SK-N-SH (cell line): ENCODE data around the gene ENTHD1. TPM values are rescaled to one million over a fixed set of nuclear protein-coding genes. Genes with fewer than 3 reads are reported as not detected.

ENCODE experiments used
- CTCF ChIA-PET: fragments of 300-600, 350-600 bp; formaldehyde crosslinking; extraction: SDS; loops from one replicate; lab custom pipeline; 2021; lab: Yijun Ruan, JAX
- POLR2A ChIA-PET: fragments of 350-600 bp; sonication (Branson Sonifier 250); formaldehyde crosslinking; extraction: SDS; loops from one replicate; lab custom pipeline; 2020; ENCODE audit warnings: antibody characterized with exemption, inconsistent platforms; lab: Yijun Ruan, JAX
- DNase-seq: peaks from one replicate; pipeline ENCODE4 v3.0.0; 2012
- H2AFZ ChIP-seq: fragments of 200-600 bp; sonication (generic); 2 replicates; pipeline ENCODE4 v1.8.1; 2016; ENCODE audit warnings: antibody characterized with exemption, mild to moderate bottlenecking, low read depth
- H3F3A ChIP-seq: fragments of 200-600 bp; sonication (generic); replicated peaks from 2 replicates; pipeline ENCODE3; 2016; ENCODE audit warnings: antibody characterized with exemption, mild to moderate bottlenecking; ENCODE audit not compliant: insufficient read depth
- H3K27ac ChIP-seq, 2 experiments: fragments of 200-500 bp in 1 of 2; fragments of 200-600 bp in 1 of 2; sonication (Bioruptor generic) in 1 of 2; sonication (generic), shearing (Covaris generic) in 1 of 2; 2 replicates each; pipeline versions ENCODE4 v1.5.1 to v1.6.1; 2014 to 2016; ENCODE audit warnings: low read depth in 2 of 2, inconsistent platforms in 1 of 2, low read length in 1 of 2, mild to moderate bottlenecking in 1 of 2, mixed read lengths in 1 of 2
- H3K27me3 ChIP-seq: fragments of 200-600 bp; sonication (generic), shearing (Covaris generic); 2 replicates; pipeline ENCODE4 v1.6.1; 2016; ENCODE audit warnings: mixed run types; ENCODE audit not compliant: insufficient read depth
- H3K36me3 ChIP-seq, 2 experiments: fragments of 200-500 bp in 1 of 2; fragments of 200-600 bp in 1 of 2; sonication (Bioruptor generic) in 1 of 2; sonication (generic) in 1 of 2; replicated peaks in 1 of 2; 2 replicates each; pipeline versions ENCODE3 to v1.5.1; 2014 to 2016; ENCODE audit warnings: low read length in 1 of 2, mild to moderate bottlenecking in 1 of 2; ENCODE audit not compliant: insufficient read depth in 2 of 2, control insufficient read depth in 1 of 2
- H3K4me1 ChIP-seq, 2 experiments: fragments of 200-500 bp in 1 of 2; fragments of 200-600 bp in 1 of 2; sonication (Bioruptor generic) in 1 of 2; sonication (generic), shearing (Covaris generic) in 1 of 2; 2 replicates each; pipeline versions ENCODE4 v1.5.1 to v1.6.1; 2014 to 2016; ENCODE audit warnings: low read depth in 1 of 2, low read length in 1 of 2, mixed run types in 1 of 2; ENCODE audit not compliant: insufficient read depth in 2 of 2, control insufficient read depth in 1 of 2
- H3K4me2 ChIP-seq: fragments of 200-600 bp; sonication (generic), shearing (Covaris generic); 2 replicates; pipeline ENCODE4 v1.6.1; 2017; ENCODE audit warnings: mixed run types
- H3K4me3 ChIP-seq, 2 experiments: fragments of 200-500 bp in 1 of 2; fragments of 200-600 bp in 1 of 2; sonication (Bioruptor generic) in 1 of 2; sonication (generic), shearing (Covaris generic) in 1 of 2; 2 replicates each; pipeline versions ENCODE4 v1.5.1 to v1.8.1; 2014 to 2016; ENCODE audit warnings: low read depth in 2 of 2, inconsistent platforms in 1 of 2, low read length in 1 of 2, mild to moderate bottlenecking in 1 of 2, mixed read lengths in 1 of 2, moderate library complexity in 1 of 2
- H3K79me2 ChIP-seq: fragments of 200-600 bp; sonication (generic); 2 replicates; pipeline ENCODE4 v1.8.1; 2017; ENCODE audit warnings: mild to moderate bottlenecking; ENCODE audit not compliant: insufficient read depth
- H3K9ac ChIP-seq: fragments of 200-600 bp; sonication (generic); 2 replicates; pipeline ENCODE4 v1.6.1; 2017; ENCODE audit warnings: mixed run types
- H3K9me2 ChIP-seq: fragments of 200-600 bp; sonication (generic); 2 replicates; pipeline ENCODE4 v1.6.1; 2017; ENCODE audit warnings: mixed run types
- H3K9me3 ChIP-seq: fragments of 200-600 bp; sonication (generic); 2 replicates; pipeline ENCODE4 v1.6.1; 2017; ENCODE audit warnings: mixed run types, mild to moderate bottlenecking, moderate library complexity
- H4K20me1 ChIP-seq: fragments of 200-600 bp; sonication (generic); 2 replicates; pipeline ENCODE4 v1.6.1; 2017; ENCODE audit warnings: mild to moderate bottlenecking, mixed run types; ENCODE audit not compliant: insufficient read depth
- CTCF ChIP-seq: fragments of 200-600 bp; sonication (generic); IDR thresholded peaks from 2 replicates; pipeline ENCODE4 v1.6.1; 2017; ENCODE audit warnings: antibody characterized with exemption, mild to moderate bottlenecking, moderate library complexity
- ELF1 ChIP-seq: IDR thresholded peaks from 2 replicates; pipeline ENCODE4 v1.4.0; 2012
- FOSL2 ChIP-seq: IDR thresholded peaks from 2 replicates; pipeline ENCODE4 v1.4.0; 2012; ENCODE audit warnings: low read depth, mild to moderate bottlenecking, moderate library complexity, borderline replicate concordance
- FOXM1 ChIP-seq: IDR thresholded peaks from 2 replicates; pipeline ENCODE4 v1.4.0; 2012; ENCODE audit warnings: low read depth, mild to moderate bottlenecking
- GABPA ChIP-seq: IDR thresholded peaks from 2 replicates; pipeline ENCODE4 v1.4.0; 2012; ENCODE audit warnings: low read depth, mild to moderate bottlenecking
- MEF2A ChIP-seq: IDR thresholded peaks from 2 replicates; pipeline ENCODE4 v1.4.0; 2012; ENCODE audit warnings: low read depth, borderline replicate concordance
- NFIC ChIP-seq: IDR thresholded peaks from 2 replicates; pipeline ENCODE4 v1.4.0; 2012; ENCODE audit warnings: borderline replicate concordance
- RAD21 ChIP-seq: IDR thresholded peaks from 2 replicates; pipeline ENCODE4 v1.6.1; 2012; ENCODE audit warnings: mild to moderate bottlenecking, low read length
- RCOR1 ChIP-seq: fragments of 150-350 bp; IDR thresholded peaks from 2 replicates; pipeline ENCODE4 v1.6.1; 2017; ENCODE audit warnings: antibody characterized with exemption, low read length
- SIN3A ChIP-seq: IDR thresholded peaks from 2 replicates; pipeline ENCODE4 v1.6.1; 2012; ENCODE audit warnings: low read depth, mild to moderate bottlenecking, low read length, moderate library complexity, borderline replicate concordance
- SMC3 ChIP-seq: IDR thresholded peaks from 2 replicates; pipeline ENCODE4 v1.6.1; 2012; ENCODE audit warnings: low read depth, low read length, improper control_type of control experiment
- TAF1 ChIP-seq: IDR thresholded peaks from 2 replicates; pipeline ENCODE4 v1.6.1; 2012; ENCODE audit warnings: low read depth, mild to moderate bottlenecking, low read length, moderate library complexity, borderline replicate concordance
- TCF12 ChIP-seq: IDR thresholded peaks from 2 replicates; pipeline ENCODE4 v1.4.0; 2012
- USF2 ChIP-seq: fragments of 150-350 bp; IDR thresholded peaks from 2 replicates; pipeline ENCODE4 v1.6.1; 2017; ENCODE audit warnings: antibody characterized with exemption, low read length, low read depth, borderline replicate concordance
- WGBS: methylation state at CpG from one replicate; pipeline ENCODE4 v1.1.6; 2017; ENCODE audit warnings: low lambda C conversion rate; 5-methylcytosine and 5-hydroxymethylcytosine counted together
- polyA plus RNA-seq, 3 experiments: library from polyadenylated mRNA; depleted of rRNA; stranded (reverse); fragments of >200 nt; gene quantifications; 2 replicates each; pipeline ENCODE4 v1.2.3, GENCODE V29; 2012

ENTHD1 gene
- polyA plus RNA-seq, 1 of the 3 experiments (the other 2 are of a cell fraction), result not detected

- no peak overlapping the region for H2AFZ ChIP-seq
- H3F3A ChIP-seq, result no peaks in the 10 kb centered on the region
- no peaks in the 10 kb centered on the region for H3K79me2 ChIP-seq
- TF ChIP-seq SIN3A, result no peak
- TF ChIP-seq RCOR1, result no peak
- TF ChIP-seq NFIC, result no peak
- TF ChIP-seq MEF2A, result no peak
- no peak for TF ChIP-seq TAF1
- TF ChIP-seq SMC3, result no peak
- no peaks in the 10 kb centered on the region for H3K27me3 ChIP-seq
- no peaks in the 10 kb centered on the region for H3K9me3 ChIP-seq
- H3K9me2 ChIP-seq, result no peaks in the 10 kb centered on the region
- ChIA-PET POLR2A (no interaction called here), CTCF (no interaction called here)
- no peak overlapping the region for H3K27ac ChIP-seq
- no peak overlapping the region for H3K4me3 ChIP-seq
- DNase-seq, result no peak
- H4K20me1 ChIP-seq, result no peaks in the 10 kb centered on the region
- 52% methylated on average over 4 of the region's 4 CpGs for WGBS
- H3K9ac ChIP-seq, result no peak overlapping the region
- H3K36me3 ChIP-seq, result no peaks in the 10 kb centered on the region
- H3K4me2 ChIP-seq, result no peak overlapping the region
- H3K4me1 ChIP-seq, result no peaks in the 10 kb centered on the region
These were observed 41.6 kb upstream of the ENTHD1 start for GRCh38 chr22:39935116-39935515.

- H3K27ac ChIP-seq, result no peak overlapping the region
- no peaks in the 10 kb centered on the region for H3K4me1 ChIP-seq
- no peak overlapping the region for H3K9ac ChIP-seq
- H2AFZ ChIP-seq, result no peak overlapping the region
- no peaks in the 10 kb centered on the region for H3K9me2 ChIP-seq
- H3K36me3 ChIP-seq, result no peaks in the 10 kb centered on the region
- no peak overlapping the region for H3K4me3 ChIP-seq
- POLR2A ChIA-PET, result no interaction called here
- no peak overlapping the region for H3K4me2 ChIP-seq
- no peak for TF ChIP-seq GABPA
- no peak for TF ChIP-seq NFIC
- no peak for TF ChIP-seq FOXM1
- no peak for TF ChIP-seq CTCF
- no peak for DNase-seq
- no peaks in the 10 kb centered on the region for H3K27me3 ChIP-seq
- no peaks in the 10 kb centered on the region for H3K79me2 ChIP-seq
- H3F3A ChIP-seq, result no peaks in the 10 kb centered on the region
- no peaks in the 10 kb centered on the region for H3K9me3 ChIP-seq
- WGBS, result 72% methylated on average over 8 of the region's 8 CpGs
- H4K20me1 ChIP-seq, result no peaks in the 10 kb centered on the region
- CTCF ChIA-PET, result no interaction called here
These were observed 40.2 kb upstream of the ENTHD1 start for GRCh38 chr22:39933741-39934140.

- ChIA-PET POLR2A (no interaction called here), CTCF (interaction anchor here (0.7 kb wide), 1 partner anchor 92 kb away, joined by 4 read pairs; no protein-coding TSS in a partner anchor)
- Histone ChIP-seq H3F3A (no peaks in the 10 kb centered on the region), H3K9me2 (no peaks in the 10 kb centered on the region), H3K36me3 (no peaks in the 10 kb centered on the region), H3K9me3 (no peaks in the 10 kb centered on the region), H3K4me2 (no peak overlapping the region), H3K79me2 (no peaks in the 10 kb centered on the region), H3K4me1 (no peaks in the 10 kb centered on the region), H3K9ac (no peak overlapping the region), H3K27me3 (no peaks in the 10 kb centered on the region), H3K27ac (no peak overlapping the region), H2AFZ (no peak overlapping the region), H4K20me1 (no peaks in the 10 kb centered on the region), H3K4me3 (no peak overlapping the region)
- 82% methylated on average over 5 of the region's 7 CpGs for WGBS
- DNase-seq, result no peak
- TF ChIP-seq TCF12 (no peak), RAD21 (0 out of 2 replicates have a peak, but pooled peaks have one; percentile 5), FOXM1 (no peak), CTCF (peak; percentile 44), SMC3 (peak; percentile 6; the same call in 1 of the 2 replicates), ELF1 (no peak), USF2 (no peak), FOSL2 (no peak)
These were observed 39.5 kb upstream of the ENTHD1 start for GRCh38 chr22:39932918-39933649.
